HG02943 (cell line): ENCODE data around the gene ZFHX3.

Experiments used
- ATAC-seq: cut with Tn5 transposase; IDR thresholded peaks from one replicate; pipeline ENCODE4 v1.9.1; 2021; ENCODE audit warnings: mild to moderate bottlenecking, low read depth, moderate library complexity; ENCODE audit not compliant: unreplicated experiment

ZFHX3 gene

GRCh38 chr16:72859581-72859980, 188.3 kb downstream of the ZFHX3 start:
- ATAC-seq = no peak

- no peak for ATAC-seq
Measured at GRCh38 chr16:72858665-72859493, 189.0 kb downstream of the ZFHX3 start.

- ATAC-seq = no peak
Measured at GRCh38 chr16:72857834-72858664, 189.9 kb downstream of the ZFHX3 start.

- ATAC-seq = no peak
Measured at GRCh38 chr16:72856797-72857196, 191.1 kb downstream of the ZFHX3 start.

- no peak for ATAC-seq
Measured at GRCh38 chr16:72854267-72854959, 193.5 kb downstream of the ZFHX3 start.

- no peak for ATAC-seq
Measured at GRCh38 chr16:72853575-72854266, 194.2 kb downstream of the ZFHX3 start.

GRCh38 chr16:72852421-72852820, 195.5 kb downstream of the ZFHX3 start:
- ATAC-seq = no peak

- no peak for ATAC-seq
Measured at GRCh38 chr16:72850853-72851252, 197.1 kb downstream of the ZFHX3 start.

GRCh38 chr16:72850021-72850420, 197.9 kb downstream of the ZFHX3 start:
- no peak for ATAC-seq

- ATAC-seq = no peak
Measured at GRCh38 chr16:72848759-72849664, 198.9 kb downstream of the ZFHX3 start.

- no peak for ATAC-seq
Measured at GRCh38 chr16:72848028-72848400, 199.9 kb downstream of the ZFHX3 start.

- no peak for ATAC-seq
Measured at GRCh38 chr16:72847187-72848027, 200.5 kb downstream of the ZFHX3 start.

- ATAC-seq = no peak
Measured at GRCh38 chr16:72846594-72846993, 201.3 kb downstream of the ZFHX3 start.

- no peak for ATAC-seq
Measured at GRCh38 chr16:72845322-72846020, 202.5 kb downstream of the ZFHX3 start.

- no peak for ATAC-seq
Measured at GRCh38 chr16:72844225-72844920, 203.6 kb downstream of the ZFHX3 start.

- ATAC-seq = no peak
Measured at GRCh38 chr16:72841506-72841905, 206.4 kb downstream of the ZFHX3 start.

GRCh38 chr16:72840631-72841381, 207.1 kb downstream of the ZFHX3 start:
- no peak for ATAC-seq
